Thyroid gland (tissue), 4 donors: ENCODE results near the gene TMED6.

Experiments
- CTCF ChIP-seq, 6 experiments: fragments of 200-600 bp in 3 of 6; fragments of 450-650 bp in 3 of 6; sonication (generic) in 3 of 6; IDR thresholded peaks; one replicate each; pipeline ENCODE4 v1.5.1; 2016 to 2019; ENCODE audit warnings: antibody characterized with exemption in 6 of 6, mild to moderate bottlenecking in 2 of 6, inconsistent platforms in 1 of 6, moderate library complexity in 1 of 6
- POLR2A ChIP-seq, 2 donors: fragments of 450-650 bp; IDR thresholded peaks; one replicate each; pipeline ENCODE4 v1.6.1; 2017; ENCODE audit warnings: antibody characterized with exemption in 2 of 2, mild to moderate bottlenecking in 2 of 2, moderate library complexity in 1 of 2

DNA sequence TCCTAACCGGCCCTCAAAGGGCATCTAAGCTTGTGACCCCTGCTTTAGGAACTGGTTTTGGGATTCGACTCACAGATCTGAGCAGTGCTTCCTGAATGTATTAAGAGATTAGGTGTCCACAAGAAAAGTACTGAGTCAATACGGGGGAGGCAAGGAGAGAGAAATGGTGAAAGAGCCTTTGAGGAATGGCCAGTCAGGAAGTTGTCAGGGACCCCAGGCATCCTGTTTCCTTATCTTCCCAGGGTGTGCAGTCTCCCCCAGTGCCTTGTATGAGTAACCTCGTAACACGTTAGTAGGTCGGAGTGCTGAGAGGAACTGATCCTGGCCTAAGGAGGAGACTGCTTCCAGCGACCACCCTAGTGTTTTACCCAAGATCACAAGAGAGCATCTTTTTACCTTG, 16.4 kb upstream of the TMED6 start:
- TF ChIP-seq CTCF (IDR thresholded peaks at IDR 0.05) (no peak), POLR2A (IDR thresholded peaks at IDR 0.05) (no peak)
